Measurements from ENCODE around the gene TNK2. TPM values are rescaled to one million over a fixed set of nuclear protein-coding genes. Genes with fewer than 3 reads are reported as not detected.
"Not testable (repeated sequence)": the region's sequence is repeated elsewhere in the genome, so short reads cannot be mapped to it uniquely, and the experiment has no call there.

Gene TNK2
- total and polyA plus RNA-seq, 2 donors (not counting 1 experiment from before 2014, with no cell fraction given): 131 to 198 TPM

DNA sequence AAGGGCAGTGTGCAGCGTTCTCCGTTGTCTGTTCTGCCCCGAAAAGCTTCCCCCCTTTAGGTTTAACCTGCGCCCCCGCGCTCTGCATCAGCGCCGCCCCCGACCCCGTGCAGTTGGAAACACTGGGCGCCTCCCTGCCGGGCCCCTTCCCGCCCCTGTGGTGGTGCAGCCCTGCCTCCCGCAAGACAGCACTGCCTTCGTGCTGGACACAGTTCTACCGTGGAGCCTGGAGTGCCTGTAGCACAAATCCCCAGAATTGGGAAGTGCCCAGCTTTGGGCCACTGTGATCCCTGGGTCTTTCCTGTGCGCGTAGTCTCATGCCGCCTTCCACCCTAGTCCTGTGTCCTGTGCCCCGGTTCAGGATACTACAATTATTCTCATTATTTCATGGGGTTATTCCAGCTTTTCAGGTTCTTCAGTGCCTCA, 47.1 kb upstream of the TNK2 start:
- H3K9ac ChIP-seq (ENCODE audit: low read length); H3K27me3 ChIP-seq (replicated peaks in 1 of 4; ENCODE audit: control extremely low read depth in 1 of 4, control insufficient read depth in 3 of 4, insufficient read depth in 4 of 4, low read length in 3 of 4); H3K4me3 ChIP-seq (ENCODE audit: control extremely low read depth in 1 of 5, extremely low read depth in 1 of 5, insufficient read depth in 1 of 5, low read depth in 2 of 5, low read length in 4 of 5); H2AFZ ChIP-seq (ENCODE audit: insufficient read depth, low read depth, low read length, poor library complexity, severe bottlenecking); H3K4me1 ChIP-seq (ENCODE audit: control insufficient read depth in 2 of 2, insufficient read depth in 2 of 2, low read length in 2 of 2); CTCF ChIA-PET; H3K27ac ChIP-seq (ENCODE audit: low read length in 2 of 2); H3K79me2 ChIP-seq (ENCODE audit: control insufficient read depth, insufficient read depth, low read length); DNase-seq; H3K9me3 ChIP-seq (ENCODE audit: control extremely low read depth in 1 of 3, control insufficient read depth in 2 of 3, insufficient read depth in 1 of 3, low read length in 2 of 3); H3K9me3 Mint-ChIP-seq (ENCODE audit: insufficient read depth); ATAC-seq (ENCODE audit: low read depth); H3K27me3 Mint-ChIP-seq; intact Hi-C loops (cut with micrococcal nuclease); H3K4me1 Mint-ChIP-seq; H4K20me1 ChIP-seq (ENCODE audit: control insufficient read depth, insufficient read depth, low read length, poor library complexity, severe bottlenecking); H3K36me3 ChIP-seq (replicated peaks in 1 of 2; ENCODE audit: control extremely low read depth in 1 of 2, control insufficient read depth in 1 of 2, extremely low read depth in 1 of 2, insufficient read depth in 2 of 2, low read length in 1 of 2): not testable (repeated sequence)
- POLR2A ChIA-PET: interaction anchor here (1.4 kb wide), 1 partner anchor 48 kb away, joined by 4 read pairs; no protein-coding TSS in a partner anchor
- WGBS (ENCODE audit: insufficient coverage): 72% methylated on average over 17 of the region's 20 CpGs
- Mint-ChIP-seq H3K4me3 (peak overlapping the region; percentile 76), H3K27ac (peak overlapping the region; percentile 68)
- H3K4me2 ChIP-seq (replicated peaks; ENCODE audit: low read depth, low read length, poor library complexity, severe bottlenecking): peak overlapping the region; percentile 12

DNA sequence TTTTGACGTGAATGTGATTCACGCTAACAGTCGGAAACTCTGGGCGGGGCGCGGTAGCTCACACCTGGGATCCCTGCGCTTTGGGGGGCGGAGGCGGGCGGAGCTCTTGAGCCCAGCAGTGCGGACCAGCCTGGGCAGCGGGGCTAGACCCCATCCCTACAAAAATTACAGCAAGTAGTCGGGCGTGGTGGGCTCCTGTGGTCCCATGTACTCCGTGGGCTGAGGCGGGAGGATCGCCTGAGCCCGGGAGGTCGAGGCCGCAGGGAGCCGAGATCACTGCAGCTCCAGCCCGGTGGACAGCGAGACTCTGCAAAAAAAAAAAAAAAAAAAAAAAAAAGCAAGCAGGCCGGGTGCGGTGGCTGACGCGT, 46.4 kb upstream of the TNK2 start:
- H4K20me1 ChIP-seq (ENCODE audit: control insufficient read depth, insufficient read depth, low read length, poor library complexity, severe bottlenecking); intact Hi-C loops (cut with micrococcal nuclease); CTCF ChIA-PET; DNase-seq; H3K4me3 Mint-ChIP-seq; POLR2A ChIA-PET; H3K9me3 Mint-ChIP-seq (ENCODE audit: insufficient read depth); H3K36me3 ChIP-seq (replicated peaks in 1 of 2; ENCODE audit: control extremely low read depth in 1 of 2, control insufficient read depth in 1 of 2, extremely low read depth in 1 of 2, insufficient read depth in 2 of 2, low read length in 1 of 2); H3K27me3 Mint-ChIP-seq; H3K4me1 ChIP-seq (ENCODE audit: control insufficient read depth in 2 of 2, insufficient read depth in 2 of 2, low read length in 2 of 2); H3K9me3 ChIP-seq (ENCODE audit: control extremely low read depth in 1 of 3, control insufficient read depth in 2 of 3, insufficient read depth in 1 of 3, low read length in 2 of 3); H3K79me2 ChIP-seq (ENCODE audit: control insufficient read depth, insufficient read depth, low read length); H3K27ac Mint-ChIP-seq; H3K27me3 ChIP-seq (replicated peaks in 1 of 4; ENCODE audit: control extremely low read depth in 1 of 4, control insufficient read depth in 3 of 4, insufficient read depth in 4 of 4, low read length in 3 of 4): not testable (repeated sequence)
- Histone ChIP-seq H3K27ac (ENCODE audit: low read length in 2 of 2) (peak overlapping the region in 1 of 2 donors; percentile 51), H3K9ac (ENCODE audit: low read length) (peak overlapping the region; percentile 59), H3K4me3 (ENCODE audit: control extremely low read depth in 1 of 5, extremely low read depth in 1 of 5, insufficient read depth in 1 of 5, low read depth in 2 of 5, low read length in 4 of 5) (peak overlapping the region in 4 of 5 experiments; percentile 42 to 64 (median 50)), H3K4me2 (replicated peaks; ENCODE audit: low read depth, low read length, poor library complexity, severe bottlenecking) (peak overlapping the region; percentile 43), H2AFZ (ENCODE audit: insufficient read depth, low read depth, low read length, poor library complexity, severe bottlenecking) (peak overlapping the region; percentile 54)
- ATAC-seq (ENCODE audit: low read depth): peak; percentile 48
- WGBS (ENCODE audit: insufficient coverage): 0% methylated on average over 3 of the region's 27 CpGs
- H3K4me1 Mint-ChIP-seq: peaks cover 12% of the 10 kb centered on the region

DNA sequence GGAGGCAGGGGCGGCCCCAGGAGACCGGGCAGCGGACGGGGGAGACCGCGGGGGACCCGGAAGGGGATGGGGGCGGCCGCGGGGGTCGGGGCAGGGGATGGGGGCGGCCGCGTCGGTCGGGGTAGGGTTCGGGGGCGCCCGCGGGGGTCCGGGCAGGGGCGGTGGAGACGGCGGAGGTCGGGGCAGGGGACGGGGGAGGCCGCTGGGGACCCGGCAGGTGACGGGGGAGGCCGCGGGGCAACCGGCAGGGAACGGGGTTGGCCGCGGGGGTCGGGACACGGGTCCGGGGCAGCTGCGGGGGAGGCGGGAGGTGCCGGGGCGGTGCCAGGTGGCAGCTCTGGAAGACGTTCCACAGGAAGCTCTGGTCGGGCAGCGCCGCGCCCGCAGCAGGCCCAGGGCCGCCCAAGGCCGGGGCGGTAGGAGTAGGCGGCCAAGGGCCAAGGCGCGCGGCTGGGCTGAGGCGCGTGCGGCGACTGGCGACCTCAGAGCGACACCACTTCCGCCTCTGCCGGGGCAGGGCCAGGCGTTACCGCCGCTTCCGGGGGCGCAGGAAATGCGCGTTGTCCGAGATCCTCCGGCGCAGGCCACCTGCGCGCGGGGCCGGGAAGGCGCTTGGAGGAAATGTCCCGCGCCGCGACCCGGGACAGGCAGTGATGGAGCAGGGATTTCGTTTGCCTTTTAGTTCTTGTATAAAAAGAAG, 45.9 kb upstream of the TNK2 start:
- intact Hi-C loops (cut with micrococcal nuclease); H3K27me3 Mint-ChIP-seq: not testable (repeated sequence)
- peak overlapping the region in 4 of 5 experiments; percentile 42 to 64 (median 50) for H3K4me3 ChIP-seq (ENCODE audit: control extremely low read depth in 1 of 5, extremely low read depth in 1 of 5, insufficient read depth in 1 of 5, low read depth in 2 of 5, low read length in 4 of 5)

DNA sequence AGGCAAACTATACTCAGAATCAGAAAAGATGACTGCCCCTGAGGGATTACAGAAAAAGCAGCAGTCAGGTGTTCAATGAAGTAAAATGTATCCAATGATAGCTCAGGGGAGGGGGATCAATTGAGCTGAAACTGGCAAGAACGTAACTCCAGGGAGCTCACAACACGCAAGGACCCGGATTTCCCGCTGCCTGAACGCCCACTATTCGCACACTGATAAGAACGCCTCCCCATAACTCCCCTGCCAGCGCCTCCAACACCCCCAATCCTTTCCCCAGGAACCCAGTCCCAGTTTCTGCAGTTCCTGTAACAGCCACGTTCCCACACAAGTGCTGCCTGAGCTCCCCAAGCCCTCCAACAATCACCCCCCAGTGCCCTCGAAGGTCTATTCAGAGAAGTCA, 44.2 kb upstream of the TNK2 start:
- WGBS (ENCODE audit: insufficient coverage): no CpG with 5 or more reads among the region's 10 CpGs
- intact Hi-C loops (cut with micrococcal nuclease); H3K36me3 ChIP-seq (replicated peaks in 1 of 2; ENCODE audit: control extremely low read depth in 1 of 2, control insufficient read depth in 1 of 2, extremely low read depth in 1 of 2, insufficient read depth in 2 of 2, low read length in 1 of 2); H3K9me3 ChIP-seq (ENCODE audit: control extremely low read depth in 1 of 3, control insufficient read depth in 2 of 3, insufficient read depth in 1 of 3, low read length in 2 of 3); ATAC-seq (ENCODE audit: low read depth); H4K20me1 ChIP-seq (ENCODE audit: control insufficient read depth, insufficient read depth, low read length, poor library complexity, severe bottlenecking); H3K9me3 Mint-ChIP-seq (ENCODE audit: insufficient read depth); H3K4me1 ChIP-seq (ENCODE audit: control insufficient read depth in 2 of 2, insufficient read depth in 2 of 2, low read length in 2 of 2); H3K4me2 ChIP-seq (replicated peaks; ENCODE audit: low read depth, low read length, poor library complexity, severe bottlenecking); H3K79me2 ChIP-seq (ENCODE audit: control insufficient read depth, insufficient read depth, low read length); H3K4me3 ChIP-seq (ENCODE audit: control extremely low read depth in 1 of 5, extremely low read depth in 1 of 5, insufficient read depth in 1 of 5, low read depth in 2 of 5, low read length in 4 of 5); DNase-seq; H2AFZ ChIP-seq (ENCODE audit: insufficient read depth, low read depth, low read length, poor library complexity, severe bottlenecking); CTCF ChIA-PET; H3K27ac ChIP-seq (ENCODE audit: low read length in 2 of 2); H3K9ac ChIP-seq (ENCODE audit: low read length); H3K27me3 Mint-ChIP-seq; POLR2A ChIA-PET; H3K27me3 ChIP-seq (replicated peaks in 1 of 4; ENCODE audit: control extremely low read depth in 1 of 4, control insufficient read depth in 3 of 4, insufficient read depth in 4 of 4, low read length in 3 of 4): not testable (repeated sequence)
- Mint-ChIP-seq H3K27ac (peak overlapping the region; percentile 22), H3K4me3 (peak overlapping the region; percentile 52), H3K4me1 (peaks cover 10% of the 10 kb centered on the region)

More for the DNA sequence above, 45.9 kb upstream of the TNK2 start:
- H3K36me3 ChIP-seq (replicated peaks in 1 of 2; ENCODE audit: control extremely low read depth in 1 of 2, control insufficient read depth in 1 of 2, extremely low read depth in 1 of 2, insufficient read depth in 2 of 2, low read length in 1 of 2); H3K9me3 Mint-ChIP-seq (ENCODE audit: insufficient read depth); H3K9me3 ChIP-seq (ENCODE audit: control extremely low read depth in 1 of 3, control insufficient read depth in 2 of 3, insufficient read depth in 1 of 3, low read length in 2 of 3); H3K79me2 ChIP-seq (ENCODE audit: control insufficient read depth, insufficient read depth, low read length); H4K20me1 ChIP-seq (ENCODE audit: control insufficient read depth, insufficient read depth, low read length, poor library complexity, severe bottlenecking); POLR2A ChIA-PET; H3K27me3 ChIP-seq (replicated peaks in 1 of 4; ENCODE audit: control extremely low read depth in 1 of 4, control insufficient read depth in 3 of 4, insufficient read depth in 4 of 4, low read length in 3 of 4); H3K4me3 Mint-ChIP-seq; CTCF ChIA-PET; H3K27ac Mint-ChIP-seq; H3K4me1 ChIP-seq (ENCODE audit: control insufficient read depth in 2 of 2, insufficient read depth in 2 of 2, low read length in 2 of 2): not testable (repeated sequence)
- DNase-seq (peak; percentile 84), ATAC-seq (ENCODE audit: low read depth) (peak; percentile 88)
- Histone ChIP-seq H3K9ac (ENCODE audit: low read length) (peak overlapping the region; percentile 59), H3K4me2 (replicated peaks; ENCODE audit: low read depth, low read length, poor library complexity, severe bottlenecking) (peak overlapping the region; percentile 43), H2AFZ (ENCODE audit: insufficient read depth, low read depth, low read length, poor library complexity, severe bottlenecking) (peak overlapping the region; percentile 54), H3K27ac (ENCODE audit: low read length in 2 of 2) (peak overlapping the region in 1 of 2 donors; percentile 51)
- under 1% methylated on average over 14 of the region's 84 CpGs for WGBS (ENCODE audit: insufficient coverage)
- peaks cover 12% of the 10 kb centered on the region for H3K4me1 Mint-ChIP-seq
